HepG2 (cell line): Measurements from ENCODE around the gene PPP3CB. TPM values are rescaled to one million over a fixed set of nuclear protein-coding genes. Genes with fewer than 3 reads are reported as not detected.

Experiments used
- KAT8 ChIP-seq: IDR thresholded peaks from 2 replicates; pipeline ENCODE4 v1.6.1; 2016; ENCODE audit warnings: missing genetic modification reagents, missing compliant biosample characterization
- MXI1 ChIP-seq: IDR thresholded peaks from 3 replicates; pipeline ENCODE4 v1.6.1; 2012; ENCODE audit warnings: low read depth, low read length, inconsistent platforms, borderline replicate concordance
- PCBP1 ChIP-seq: fragments of 200-400 bp; formaldehyde crosslinking; IDR thresholded peaks from 2 replicates; pipeline ENCODE4 v1.6.1; 2017; ENCODE audit warnings: mild to moderate bottlenecking, low read depth, low read length, borderline replicate concordance
- PHF20 ChIP-seq: sonication (generic); formaldehyde crosslinking; IDR thresholded peaks from 2 replicates; pipeline ENCODE4 v1.5.0; 2020; ENCODE audit warnings: mild to moderate bottlenecking, missing genetic modification reagents
- PHF5A ChIP-seq: IDR thresholded peaks from one replicate; pipeline ENCODE4 v1.6.1; 2018; ENCODE audit warnings: low read depth, missing genetic modification reagents; ENCODE audit not compliant: unreplicated experiment
- RFX1 ChIP-seq: fragments of 450-650 bp; IDR thresholded peaks from 2 replicates; pipeline ENCODE4 v1.6.1; 2017
- RFXANK ChIP-seq: IDR thresholded peaks from 2 replicates; pipeline ENCODE4 v1.6.1; 2016
- SALL1 ChIP-seq: sonication (generic); formaldehyde crosslinking; IDR thresholded peaks from 2 replicates; pipeline ENCODE4 v1.8.0; 2022; ENCODE audit warnings: mild to moderate bottlenecking, missing genetic modification reagents
- TAF1 ChIP-seq: sonication (generic); formaldehyde crosslinking; IDR thresholded peaks from 2 replicates; pipeline ENCODE4 v1.4.0; 2020; ENCODE audit warnings: missing genetic modification reagents
- ZNF292 ChIP-seq: sonication (generic); formaldehyde crosslinking; IDR thresholded peaks from 2 replicates; pipeline ENCODE4 v1.8.1; 2022; ENCODE audit warnings: mild to moderate bottlenecking, low read depth, missing genetic modification reagents, borderline replicate concordance
- ZNF44 ChIP-seq: sonication (generic); formaldehyde crosslinking; IDR thresholded peaks from 2 replicates; pipeline ENCODE4 v1.5.1; 2020; ENCODE audit warnings: mild to moderate bottlenecking, missing genetic modification reagents
- ZNF674 ChIP-seq: sonication (generic); formaldehyde crosslinking; IDR thresholded peaks from 2 replicates; pipeline ENCODE4 v1.5.0; 2020; ENCODE audit warnings: low read depth, mild to moderate bottlenecking, missing genetic modification reagents
- polyA plus RNA-seq, 8 experiments: library from polyadenylated mRNA; depleted of rRNA in 3 of 8; stranded (reverse) in 7 of 8; unstranded in 1 of 8; fragments of >200 nt; fragmentation: Illumina TruSeq in 4 of 8; extraction: Trizol in 4 of 8; gene quantifications; 2 replicates each; pipeline versions ENCODE4 v1.2.1 to v1.2.3, GENCODE V29; 2011 to 2016; ENCODE audit warnings: low read depth in 4 of 8, missing spikeins in 1 of 8, mixed read lengths in 1 of 8; ENCODE audit not compliant: insufficient read depth in 1 of 8
- total RNA-seq, 5 experiments: library from RNA; depleted of rRNA; stranded (reverse); fragments of >200 nt; fragmentation: Illumina TruSeq; extraction: Trizol; gene quantifications; 2 replicates each; pipeline ENCODE4 v1.2.3, GENCODE V29; 2016; ENCODE audit warnings: low read depth in 1 of 5
- TF ChIP-seq, protein P1 (sequence below): sonication (generic); formaldehyde crosslinking; IDR thresholded peaks from 2 replicates; pipeline ENCODE4 v1.9.0; 2021; ENCODE audit warnings: missing genetic modification reagents, borderline replicate concordance
- TF ChIP-seq, protein P2 (sequence below): sonication (generic); formaldehyde crosslinking; IDR thresholded peaks from 2 replicates; pipeline ENCODE4 v1.5.1; 2020; ENCODE audit warnings: mild to moderate bottlenecking, missing genetic modification reagents, moderate library complexity
- TF ChIP-seq, protein P3 (sequence below): sonication (generic); formaldehyde crosslinking; IDR thresholded peaks from 2 replicates; pipeline ENCODE4 v1.4.0; 2020; ENCODE audit warnings: mild to moderate bottlenecking, missing genetic modification reagents, borderline replicate concordance
- TF ChIP-seq, protein P4 (sequence below): sonication (generic); formaldehyde crosslinking; IDR thresholded peaks from 2 replicates; pipeline ENCODE4 v1.4.0; 2020; ENCODE audit warnings: missing genetic modification reagents

The PPP3CB gene
- total and polyA plus RNA-seq, 2 of the 13 experiments (the other 11 are each of a cell fraction or from before 2014, with no cell fraction given) = 8.7 to 11.4 TPM

DNA sequence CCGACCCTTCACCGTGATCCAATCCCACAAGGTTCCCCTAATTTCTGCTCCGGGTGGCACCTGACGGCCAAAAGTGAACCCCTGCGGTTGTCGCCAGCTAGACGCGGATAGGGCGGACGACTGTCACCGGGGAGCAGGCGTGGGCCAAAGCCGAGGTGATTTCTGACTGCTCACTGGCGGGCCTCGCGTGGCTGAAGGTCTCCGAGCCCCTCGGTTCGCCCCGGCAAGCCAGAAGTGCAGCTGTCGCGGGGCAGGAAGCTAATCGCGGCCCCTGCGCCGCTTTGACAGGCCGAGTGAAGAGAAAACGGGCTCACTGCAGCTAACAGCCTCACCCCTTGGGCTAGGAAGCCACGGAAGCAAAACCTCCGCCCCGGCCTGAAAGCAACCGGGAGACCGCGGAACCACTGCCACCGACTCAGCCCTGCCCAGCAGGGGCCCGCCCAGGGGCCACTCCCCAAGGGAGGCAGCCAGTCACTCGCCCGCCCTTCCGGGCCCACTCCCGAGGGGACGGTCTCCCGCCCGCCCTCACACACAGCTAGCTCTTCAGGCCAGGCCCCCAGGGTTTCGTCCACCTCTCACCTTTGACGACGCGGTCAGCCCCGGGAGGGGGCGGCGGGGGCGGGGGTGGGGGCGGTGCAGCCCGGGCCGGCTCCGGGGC lies 469 bp downstream of the PPP3CB start (continued):
- TF ChIP-seq, protein P1, sequence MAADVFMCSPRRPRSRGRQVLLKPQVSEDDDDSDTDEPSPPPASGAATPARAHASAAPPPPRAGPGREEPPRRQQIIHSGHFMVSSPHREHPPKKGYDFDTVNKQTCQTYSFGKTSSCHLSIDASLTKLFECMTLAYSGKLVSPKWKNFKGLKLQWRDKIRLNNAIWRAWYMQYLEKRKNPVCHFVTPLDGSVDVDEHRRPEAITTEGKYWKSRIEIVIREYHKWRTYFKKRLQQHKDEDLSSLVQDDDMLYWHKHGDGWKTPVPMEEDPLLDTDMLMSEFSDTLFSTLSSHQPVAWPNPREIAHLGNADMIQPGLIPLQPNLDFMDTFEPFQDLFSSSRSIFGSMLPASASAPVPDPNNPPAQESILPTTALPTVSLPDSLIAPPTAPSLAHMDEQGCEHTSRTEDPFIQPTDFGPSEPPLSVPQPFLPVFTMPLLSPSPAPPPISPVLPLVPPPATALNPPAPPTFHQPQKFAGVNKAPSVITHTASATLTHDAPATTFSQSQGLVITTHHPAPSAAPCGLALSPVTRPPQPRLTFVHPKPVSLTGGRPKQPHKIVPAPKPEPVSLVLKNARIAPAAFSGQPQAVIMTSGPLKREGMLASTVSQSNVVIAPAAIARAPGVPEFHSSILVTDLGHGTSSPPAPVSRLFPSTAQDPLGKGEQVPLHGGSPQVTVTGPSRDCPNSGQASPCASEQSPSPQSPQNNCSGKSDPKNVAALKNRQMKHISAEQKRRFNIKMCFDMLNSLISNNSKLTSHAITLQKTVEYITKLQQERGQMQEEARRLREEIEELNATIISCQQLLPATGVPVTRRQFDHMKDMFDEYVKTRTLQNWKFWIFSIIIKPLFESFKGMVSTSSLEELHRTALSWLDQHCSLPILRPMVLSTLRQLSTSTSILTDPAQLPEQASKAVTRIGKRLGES (CRISPR knock-in tag) = no peak
- TF ChIP-seq RFX1 (no peak), ZNF44 (CRISPR knock-in tag) (0 out of 2 replicates have a peak, but pooled peaks have one; percentile 46), PHF5A (CRISPR knock-in tag) (no peak), KAT8 (CRISPR knock-in tag) (peak; percentile 19; the same call in 1 of the 2 replicates), TAF1 (peak; percentile 64; the same call in 1 of the 2 replicates), PHF20 (CRISPR knock-in tag) (peak; percentile 12; the same call in 1 of the 2 replicates), RFXANK (no peak), SALL1 (peak; percentile 12; the same call in 1 of the 2 replicates), PCBP1 (0 out of 2 replicates have a peak, but pooled peaks have one; percentile 36), MXI1 (0 out of 3 replicates have a peak, but pooled peaks have one; percentile 21), ZNF292 (CRISPR knock-in tag) (peak; percentile 82), ZNF674 (CRISPR knock-in tag) (peak; percentile 66; the same call in 1 of the 2 replicates)
- TF ChIP-seq, protein P2, sequence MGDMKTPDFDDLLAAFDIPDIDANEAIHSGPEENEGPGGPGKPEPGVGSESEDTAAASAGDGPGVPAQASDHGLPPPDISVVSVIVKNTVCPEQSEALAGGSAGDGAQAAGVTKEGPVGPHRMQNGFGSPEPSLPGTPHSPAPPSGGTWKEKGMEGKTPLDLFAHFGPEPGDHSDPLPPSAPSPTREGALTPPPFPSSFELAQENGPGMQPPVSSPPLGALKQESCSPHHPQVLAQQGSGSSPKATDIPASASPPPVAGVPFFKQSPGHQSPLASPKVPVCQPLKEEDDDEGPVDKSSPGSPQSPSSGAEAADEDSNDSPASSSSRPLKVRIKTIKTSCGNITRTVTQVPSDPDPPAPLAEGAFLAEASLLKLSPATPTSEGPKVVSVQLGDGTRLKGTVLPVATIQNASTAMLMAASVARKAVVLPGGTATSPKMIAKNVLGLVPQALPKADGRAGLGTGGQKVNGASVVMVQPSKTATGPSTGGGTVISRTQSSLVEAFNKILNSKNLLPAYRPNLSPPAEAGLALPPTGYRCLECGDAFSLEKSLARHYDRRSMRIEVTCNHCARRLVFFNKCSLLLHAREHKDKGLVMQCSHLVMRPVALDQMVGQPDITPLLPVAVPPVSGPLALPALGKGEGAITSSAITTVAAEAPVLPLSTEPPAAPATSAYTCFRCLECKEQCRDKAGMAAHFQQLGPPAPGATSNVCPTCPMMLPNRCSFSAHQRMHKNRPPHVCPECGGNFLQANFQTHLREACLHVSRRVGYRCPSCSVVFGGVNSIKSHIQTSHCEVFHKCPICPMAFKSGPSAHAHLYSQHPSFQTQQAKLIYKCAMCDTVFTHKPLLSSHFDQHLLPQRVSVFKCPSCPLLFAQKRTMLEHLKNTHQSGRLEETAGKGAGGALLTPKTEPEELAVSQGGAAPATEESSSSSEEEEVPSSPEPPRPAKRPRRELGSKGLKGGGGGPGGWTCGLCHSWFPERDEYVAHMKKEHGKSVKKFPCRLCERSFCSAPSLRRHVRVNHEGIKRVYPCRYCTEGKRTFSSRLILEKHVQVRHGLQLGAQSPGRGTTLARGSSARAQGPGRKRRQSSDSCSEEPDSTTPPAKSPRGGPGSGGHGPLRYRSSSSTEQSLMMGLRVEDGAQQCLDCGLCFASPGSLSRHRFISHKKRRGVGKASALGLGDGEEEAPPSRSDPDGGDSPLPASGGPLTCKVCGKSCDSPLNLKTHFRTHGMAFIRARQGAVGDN (CRISPR knock-in tag) = peak; percentile 79
- TF ChIP-seq, protein P3, sequence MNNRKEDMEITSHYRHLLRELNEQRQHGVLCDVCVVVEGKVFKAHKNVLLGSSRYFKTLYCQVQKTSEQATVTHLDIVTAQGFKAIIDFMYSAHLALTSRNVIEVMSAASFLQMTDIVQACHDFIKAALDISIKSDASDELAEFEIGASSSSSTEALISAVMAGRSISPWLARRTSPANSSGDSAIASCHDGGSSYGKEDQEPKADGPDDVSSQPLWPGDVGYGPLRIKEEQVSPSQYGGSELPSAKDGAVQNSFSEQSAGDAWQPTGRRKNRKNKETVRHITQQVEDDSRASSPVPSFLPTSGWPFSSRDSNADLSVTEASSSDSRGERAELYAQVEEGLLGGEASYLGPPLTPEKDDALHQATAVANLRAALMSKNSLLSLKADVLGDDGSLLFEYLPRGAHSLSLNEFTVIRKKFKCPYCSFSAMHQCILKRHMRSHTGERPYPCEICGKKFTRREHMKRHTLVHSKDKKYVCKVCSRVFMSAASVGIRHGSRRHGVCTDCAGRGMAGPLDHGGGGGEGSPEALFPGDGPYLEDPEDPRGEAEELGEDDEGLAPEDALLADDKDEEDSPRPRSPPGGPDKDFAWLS (CRISPR knock-in tag) = no peak
- TF ChIP-seq, protein P4, sequence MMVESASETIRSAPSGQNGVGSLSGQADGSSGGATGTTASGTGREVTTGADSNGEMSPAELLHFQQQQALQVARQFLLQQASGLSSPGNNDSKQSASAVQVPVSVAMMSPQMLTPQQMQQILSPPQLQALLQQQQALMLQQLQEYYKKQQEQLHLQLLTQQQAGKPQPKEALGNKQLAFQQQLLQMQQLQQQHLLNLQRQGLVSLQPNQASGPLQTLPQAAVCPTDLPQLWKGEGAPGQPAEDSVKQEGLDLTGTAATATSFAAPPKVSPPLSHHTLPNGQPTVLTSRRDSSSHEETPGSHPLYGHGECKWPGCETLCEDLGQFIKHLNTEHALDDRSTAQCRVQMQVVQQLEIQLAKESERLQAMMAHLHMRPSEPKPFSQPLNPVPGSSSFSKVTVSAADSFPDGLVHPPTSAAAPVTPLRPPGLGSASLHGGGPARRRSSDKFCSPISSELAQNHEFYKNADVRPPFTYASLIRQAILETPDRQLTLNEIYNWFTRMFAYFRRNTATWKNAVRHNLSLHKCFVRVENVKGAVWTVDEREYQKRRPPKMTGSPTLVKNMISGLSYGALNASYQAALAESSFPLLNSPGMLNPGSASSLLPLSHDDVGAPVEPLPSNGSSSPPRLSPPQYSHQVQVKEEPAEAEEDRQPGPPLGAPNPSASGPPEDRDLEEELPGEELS (CRISPR knock-in tag) = no peak
